ENCODE results near the gene NFATC1.

Gene NFATC1

GRCh38 chr18:79564441-79564840, 168.7 kb downstream of the NFATC1 start:
- no peak for DNase-seq

GRCh38 chr18:79566771-79567431, 171.2 kb downstream of the NFATC1 start:
- DNase-seq = no peak

- no peak for DNase-seq
These were observed 171.9 kb downstream of the NFATC1 start for GRCh38 chr18:79567481-79568147.

GRCh38 chr18:79568543-79569205, 172.9 kb downstream of the NFATC1 start:
- no peak for DNase-seq

- DNase-seq = no peak
These were observed 174.0 kb downstream of the NFATC1 start for GRCh38 chr18:79569720-79570119.

GRCh38 chr18:79570266-79571201, 174.8 kb downstream of the NFATC1 start:
- no peak for DNase-seq

- DNase-seq = no peak
These were observed 175.7 kb downstream of the NFATC1 start for GRCh38 chr18:79571211-79572092.

GRCh38 chr18:79572093-79572780, 176.5 kb downstream of the NFATC1 start:
- DNase-seq = no peak

GRCh38 chr18:79572848-79573451, 177.2 kb downstream of the NFATC1 start:
- no peak for DNase-seq

- DNase-seq = no peak
These were observed 178.3 kb downstream of the NFATC1 start for GRCh38 chr18:79573921-79574491.

GRCh38 chr18:79574938-79575525, 179.3 kb downstream of the NFATC1 start:
- no peak for DNase-seq

GRCh38 chr18:79575891-79576685, 180.4 kb downstream of the NFATC1 start:
- peak; percentile 4 to 48 for DNase-seq

GRCh38 chr18:79576686-79577351, 181.1 kb downstream of the NFATC1 start:
- peak; percentile 43 to 65 for DNase-seq

GRCh38 chr18:79577451-79578395, 182.0 kb downstream of the NFATC1 start:
- no peak for DNase-seq

GRCh38 chr18:79578396-79579260, 182.9 kb downstream of the NFATC1 start:
- DNase-seq = no peak

Data from NCI-H2081 (cell line).